SHP77 (cell line): ENCODE measurements around the gene TGFBRAP1.

Experiments used
- DNase-seq, 2 experiments: peaks; one replicate each; lab custom pipeline; 2025; lab: John Stamatoyannopoulos, UW

Gene TGFBRAP1, protein sequence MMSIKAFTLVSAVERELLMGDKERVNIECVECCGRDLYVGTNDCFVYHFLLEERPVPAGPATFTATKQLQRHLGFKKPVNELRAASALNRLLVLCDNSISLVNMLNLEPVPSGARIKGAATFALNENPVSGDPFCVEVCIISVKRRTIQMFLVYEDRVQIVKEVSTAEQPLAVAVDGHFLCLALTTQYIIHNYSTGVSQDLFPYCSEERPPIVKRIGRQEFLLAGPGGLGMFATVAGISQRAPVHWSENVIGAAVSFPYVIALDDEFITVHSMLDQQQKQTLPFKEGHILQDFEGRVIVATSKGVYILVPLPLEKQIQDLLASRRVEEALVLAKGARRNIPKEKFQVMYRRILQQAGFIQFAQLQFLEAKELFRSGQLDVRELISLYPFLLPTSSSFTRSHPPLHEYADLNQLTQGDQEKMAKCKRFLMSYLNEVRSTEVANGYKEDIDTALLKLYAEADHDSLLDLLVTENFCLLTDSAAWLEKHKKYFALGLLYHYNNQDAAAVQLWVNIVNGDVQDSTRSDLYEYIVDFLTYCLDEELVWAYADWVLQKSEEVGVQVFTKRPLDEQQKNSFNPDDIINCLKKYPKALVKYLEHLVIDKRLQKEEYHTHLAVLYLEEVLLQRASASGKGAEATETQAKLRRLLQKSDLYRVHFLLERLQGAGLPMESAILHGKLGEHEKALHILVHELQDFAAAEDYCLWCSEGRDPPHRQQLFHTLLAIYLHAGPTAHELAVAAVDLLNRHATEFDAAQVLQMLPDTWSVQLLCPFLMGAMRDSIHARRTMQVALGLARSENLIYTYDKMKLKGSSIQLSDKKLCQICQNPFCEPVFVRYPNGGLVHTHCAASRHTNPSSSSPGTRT

DNA sequence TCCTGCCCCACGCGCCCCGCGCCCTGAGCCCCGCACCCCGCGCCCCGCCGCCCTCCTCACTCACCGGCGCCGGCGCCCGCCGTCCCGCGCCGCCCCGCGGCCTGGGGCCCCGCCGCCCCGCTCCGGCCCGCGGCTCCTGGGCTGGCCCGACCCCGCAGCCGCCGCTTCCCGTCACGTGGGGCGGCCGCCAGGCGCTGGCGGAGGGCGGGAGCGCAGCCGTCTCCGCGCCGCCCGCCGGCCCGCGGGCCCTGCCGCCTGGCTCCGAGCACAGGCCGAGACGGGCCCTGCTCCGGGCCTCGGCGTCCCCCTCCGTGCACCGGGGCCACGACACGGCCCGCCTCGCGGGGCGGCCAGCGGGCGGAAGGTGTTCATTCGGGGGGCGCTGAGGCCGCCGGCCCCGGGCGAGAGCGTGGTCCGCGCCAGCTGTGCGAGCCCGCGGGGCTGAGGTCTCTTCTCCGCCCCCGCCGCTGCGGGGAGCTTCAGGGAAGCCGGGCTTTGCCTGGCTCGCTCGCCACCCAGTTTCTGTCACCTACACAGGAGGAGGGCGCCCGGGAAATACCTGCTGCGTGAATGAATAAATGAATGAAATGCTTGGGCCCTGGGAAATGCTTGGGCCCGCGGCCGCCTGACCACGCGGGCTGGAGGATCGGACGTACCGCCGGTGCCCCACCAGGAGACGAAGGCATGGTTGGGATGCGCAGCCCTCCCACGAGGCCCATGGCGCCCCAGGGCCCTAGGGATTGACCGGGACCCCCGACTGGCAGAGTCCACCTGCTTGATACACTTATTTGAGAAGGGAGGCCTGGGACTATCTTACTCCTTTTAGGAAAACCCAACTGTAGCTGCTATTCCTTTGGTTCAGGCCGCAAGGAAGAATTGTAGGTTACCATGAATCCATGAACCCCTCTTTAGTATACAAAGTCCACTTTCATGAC is at the start of gene TGFBRAP1:
Gene TGFBRAP1, minus strand, starts transcription at position 175 of the 935 bp plus-strand sequence. CDS start 21,434 bp downstream, outside the sequence.
- peak in 1 of 2 experiments; percentile 49 for DNase-seq

DNA sequence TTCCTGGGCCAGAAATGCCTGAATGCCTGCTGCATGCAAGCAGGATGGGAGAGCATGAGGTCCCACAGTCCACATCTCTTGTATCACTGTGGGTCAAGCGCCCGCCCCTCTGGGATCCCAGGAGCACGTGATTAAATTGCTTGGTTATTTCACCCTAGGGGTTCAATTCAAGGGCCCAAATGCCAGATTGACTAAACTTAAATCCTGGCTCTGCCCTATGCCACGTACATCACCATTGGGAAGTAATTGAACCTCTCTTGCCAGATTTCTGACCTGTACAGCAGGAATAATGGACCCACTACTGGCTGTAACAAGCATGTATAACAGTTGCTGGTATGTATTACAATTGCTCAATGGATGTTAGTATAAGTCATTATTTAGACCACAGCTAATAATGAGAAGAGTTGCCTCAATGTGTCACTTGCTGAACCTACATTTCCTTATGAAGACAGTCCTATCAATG is 49.4 kb upstream of the TGFBRAP1 start:
- DNase-seq = no peak

DNA sequence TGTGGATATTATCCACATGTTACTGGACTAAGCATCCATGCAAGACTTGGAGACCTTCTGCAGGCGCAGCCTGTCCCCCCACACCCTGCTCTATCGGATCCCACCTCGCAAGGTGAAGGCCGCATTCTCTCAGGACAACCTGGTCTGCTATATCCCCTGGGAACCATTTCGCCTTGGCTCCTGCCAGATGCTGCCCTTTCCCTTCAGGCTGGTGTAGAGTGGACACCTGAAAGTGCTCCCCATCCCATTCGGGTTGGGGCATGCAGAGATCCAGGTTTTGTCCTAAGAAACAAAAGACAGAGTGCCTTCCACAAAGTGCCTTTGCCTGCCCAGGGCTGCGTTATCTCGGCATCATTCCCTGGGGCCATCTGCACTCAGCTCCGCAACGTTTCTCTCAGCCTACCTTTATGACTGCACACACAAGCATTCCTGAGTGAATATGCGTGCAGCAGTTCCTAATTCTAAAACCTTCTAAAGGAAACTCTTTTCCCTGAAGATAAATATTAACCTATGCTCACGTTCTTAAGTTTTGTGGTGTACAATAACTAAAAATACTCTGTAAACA is 48.8 kb upstream of the TGFBRAP1 start:
- no peak for DNase-seq

DNA sequence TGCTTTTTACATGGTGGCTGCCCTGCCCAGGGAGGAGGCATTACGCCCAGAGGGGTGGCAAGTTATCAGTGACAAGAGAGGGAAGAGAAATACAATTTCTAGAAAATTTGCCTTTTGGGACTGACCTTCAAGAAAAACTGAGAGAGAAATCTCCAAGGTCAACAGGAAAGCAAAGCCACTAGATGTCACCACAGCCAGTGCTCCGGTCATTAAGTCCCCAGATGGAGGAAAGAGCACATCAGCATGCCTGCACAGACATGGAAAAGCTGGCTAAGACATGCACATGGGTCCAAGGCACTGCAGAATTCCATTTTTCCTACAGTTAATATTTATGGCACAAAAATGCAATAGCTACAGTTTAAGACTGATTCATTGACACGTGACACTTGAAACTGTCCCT is 48.3 kb upstream of the TGFBRAP1 start:
- no peak for DNase-seq

DNA sequence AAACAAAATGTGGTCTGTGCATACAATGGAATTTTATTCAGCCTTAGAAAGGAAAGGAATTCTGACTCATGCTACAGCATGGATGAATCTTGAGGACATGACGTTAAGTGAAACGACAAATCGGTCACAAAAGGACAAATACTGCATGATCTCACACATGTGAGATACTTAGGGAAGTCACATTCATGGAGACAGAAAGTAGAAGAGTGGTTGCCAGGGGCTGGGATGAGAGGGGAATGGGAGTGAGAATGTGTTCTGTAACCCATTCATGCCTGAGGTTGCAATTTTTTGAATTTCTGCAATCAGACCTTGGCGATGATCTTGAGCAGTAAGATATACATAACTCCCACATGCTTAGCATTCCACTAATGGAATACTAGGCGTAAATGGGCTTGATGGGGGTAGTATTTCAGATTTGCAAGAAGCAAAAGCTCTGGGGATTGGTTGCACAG is 47.3 kb upstream of the TGFBRAP1 start:
- no peak for DNase-seq

DNA sequence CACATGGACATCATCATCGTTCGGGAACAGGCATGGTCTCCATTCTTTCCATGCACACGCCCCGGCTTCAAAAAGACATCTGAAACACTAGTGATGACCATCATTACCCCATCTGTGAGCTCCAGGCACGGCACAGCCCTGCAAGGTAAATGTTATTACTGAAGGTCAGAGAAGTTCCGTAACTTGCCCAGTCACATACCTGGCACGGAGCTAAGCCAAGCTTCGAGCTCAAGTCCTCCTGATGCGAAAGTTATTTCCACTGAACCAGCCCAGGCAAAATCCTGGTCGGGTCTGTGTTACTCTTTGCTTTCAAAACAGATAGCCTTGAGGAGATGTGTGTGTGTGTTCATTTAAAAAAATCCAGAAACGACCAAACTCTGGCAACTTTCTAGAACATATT is 46.5 kb upstream of the TGFBRAP1 start:
- DNase-seq = no peak

DNA sequence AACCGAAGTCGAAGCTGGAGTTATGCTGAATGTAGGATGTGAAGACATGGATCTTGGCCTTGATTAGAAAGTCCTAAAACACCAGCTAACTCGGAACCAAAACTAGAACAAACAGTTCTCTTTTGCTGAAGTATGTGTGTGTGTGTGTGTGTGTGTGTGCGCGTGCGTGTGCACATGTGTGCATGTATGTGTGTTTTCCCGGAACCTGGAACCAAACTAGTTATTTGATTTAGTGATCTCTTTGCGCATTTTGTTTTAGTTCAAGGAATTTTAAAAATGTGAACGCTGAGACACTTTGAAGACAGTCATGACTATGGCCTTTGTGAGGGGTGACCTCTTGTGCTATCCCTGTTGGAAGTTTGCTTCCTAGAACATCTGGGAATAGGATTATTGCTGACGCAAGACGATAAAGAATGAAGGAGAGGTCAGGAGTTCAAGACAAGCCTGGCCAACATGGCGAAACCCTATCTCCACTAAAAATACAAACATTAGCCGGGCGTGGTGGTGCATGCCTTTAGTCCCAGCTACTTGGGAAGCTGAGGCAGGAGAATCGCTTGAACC is 45.5 kb upstream of the TGFBRAP1 start:
- no peak for DNase-seq

DNA sequence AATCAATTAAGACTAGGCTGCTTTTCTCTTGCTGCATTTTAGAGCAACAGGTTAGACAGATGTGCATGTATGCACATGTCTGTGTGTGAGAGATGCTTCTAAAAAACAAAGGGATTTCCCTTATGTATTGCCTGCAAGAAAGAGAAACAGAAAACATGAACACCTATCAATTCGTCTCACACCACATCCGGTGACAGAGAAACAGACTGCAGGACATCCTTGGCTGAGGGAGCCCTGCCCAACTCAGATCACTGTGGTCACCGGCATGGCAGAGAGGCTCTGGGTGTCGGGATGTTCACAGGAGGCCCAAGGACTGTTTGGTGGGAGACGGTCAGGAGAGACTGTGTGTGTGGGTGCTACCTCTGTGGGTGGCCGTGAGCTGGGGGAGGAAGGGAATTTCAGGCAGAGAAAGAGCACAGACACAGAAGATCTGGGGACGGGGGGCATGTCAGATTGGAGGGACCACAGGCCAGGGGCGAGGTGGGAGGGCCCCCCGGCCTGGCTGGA is 44.4 kb upstream of the TGFBRAP1 start:
- DNase-seq = no peak

DNA sequence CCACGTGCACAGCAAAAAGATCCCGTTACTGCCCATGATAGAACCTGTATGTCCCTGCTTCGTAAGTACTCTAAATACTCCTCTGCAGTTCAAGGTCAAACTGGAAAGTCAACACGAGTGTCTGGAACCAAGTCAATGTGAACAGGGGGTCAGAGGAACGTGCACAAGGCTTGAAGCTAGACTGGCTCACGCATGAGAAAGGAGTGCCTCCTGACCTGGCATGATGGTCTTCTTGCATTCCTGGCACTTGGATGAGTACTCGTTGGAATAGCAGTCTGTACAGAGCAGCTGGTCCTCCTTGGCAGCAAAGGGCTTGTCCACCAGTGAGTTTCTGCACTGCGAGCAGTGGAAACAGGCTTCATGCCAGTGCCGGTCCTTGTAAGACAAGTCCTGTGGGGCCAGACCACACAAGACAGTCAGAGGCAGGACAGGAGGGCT is 43.8 kb upstream of the TGFBRAP1 start:
- no peak for DNase-seq

DNA sequence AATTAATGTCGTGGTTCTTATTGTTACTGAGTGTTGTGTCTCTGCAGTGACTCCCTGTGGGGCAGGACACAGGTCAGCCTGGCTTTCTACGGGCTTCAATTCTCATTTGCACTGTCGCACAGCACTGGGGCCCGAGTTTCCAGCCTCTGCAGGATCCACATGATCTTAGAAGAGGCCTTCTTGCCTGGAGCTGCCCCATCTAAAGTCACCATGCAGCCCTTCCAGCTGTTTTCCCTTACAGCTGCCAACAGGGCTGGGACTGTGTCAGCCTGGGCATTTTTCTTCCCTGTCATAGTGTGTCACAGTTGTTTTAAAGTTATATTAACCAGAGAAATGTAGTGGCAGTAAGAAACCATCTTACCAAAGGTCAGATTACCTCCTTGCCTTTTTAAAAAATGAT is 42.3 kb upstream of the TGFBRAP1 start:
- DNase-seq = no peak

DNA sequence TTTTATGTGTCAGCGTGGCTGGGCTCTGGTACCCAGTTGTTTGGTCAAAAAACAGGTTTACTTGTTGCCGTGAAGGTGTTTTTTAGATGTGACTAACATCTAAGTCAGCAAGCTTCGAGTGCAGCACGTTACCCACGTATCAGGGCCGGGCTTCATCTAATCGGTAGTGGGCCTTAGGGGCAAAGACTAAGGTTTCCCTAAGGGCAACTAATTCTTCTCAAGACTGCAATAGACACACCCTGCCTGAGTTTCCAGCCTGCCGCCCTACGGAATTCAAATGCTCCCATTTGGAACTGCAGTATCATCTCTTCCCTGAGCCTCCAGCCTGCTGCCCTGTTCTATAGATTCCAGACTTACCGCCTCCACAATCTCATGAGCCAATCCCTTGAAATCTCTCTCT is 41.6 kb upstream of the TGFBRAP1 start:
- no peak for DNase-seq

DNA sequence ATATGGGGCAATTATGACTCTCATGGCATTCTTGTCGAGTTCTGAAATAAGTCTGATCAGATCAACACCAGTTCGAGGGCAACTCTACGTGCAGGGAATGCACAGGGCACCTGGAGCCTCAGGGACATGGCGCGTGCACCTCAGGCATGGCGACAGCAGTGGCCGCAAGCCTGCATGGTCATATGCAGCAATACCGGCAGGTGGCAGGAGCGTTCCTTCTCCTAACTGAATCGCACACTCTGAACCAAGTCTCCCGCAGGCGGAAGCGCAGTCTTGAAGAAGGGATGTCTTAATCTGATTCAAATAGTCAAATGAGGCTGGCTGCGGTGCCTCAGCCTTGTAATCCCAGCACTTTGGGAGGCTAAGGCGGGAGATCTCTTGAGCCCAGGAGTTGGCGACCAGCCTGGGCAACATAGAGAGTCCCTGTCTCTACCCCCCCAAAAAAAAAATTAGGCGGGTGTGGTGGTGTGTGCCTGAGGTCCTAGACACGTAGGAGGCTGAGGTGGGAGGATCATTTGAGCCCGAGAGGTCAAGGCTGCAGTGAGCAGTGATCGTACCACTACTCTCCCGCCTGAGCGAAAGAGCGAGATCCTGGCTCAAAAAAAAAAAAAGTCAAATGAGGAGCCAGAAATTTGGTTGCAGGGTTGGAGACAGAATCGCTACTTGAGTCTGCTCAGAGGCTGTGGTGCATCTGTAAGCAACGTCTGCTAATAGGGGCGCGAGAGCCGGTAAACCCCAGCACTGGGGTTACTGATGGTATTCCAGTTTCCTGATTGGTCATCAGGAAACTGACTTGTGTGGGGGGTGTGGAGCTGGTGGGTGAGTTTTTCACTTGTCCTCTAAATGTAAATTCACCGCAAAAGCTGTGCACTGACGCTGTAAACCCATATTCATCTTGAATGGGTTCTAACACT is 40.5 kb upstream of the TGFBRAP1 start:
- peak; percentile 33 to 59 for DNase-seq

DNA sequence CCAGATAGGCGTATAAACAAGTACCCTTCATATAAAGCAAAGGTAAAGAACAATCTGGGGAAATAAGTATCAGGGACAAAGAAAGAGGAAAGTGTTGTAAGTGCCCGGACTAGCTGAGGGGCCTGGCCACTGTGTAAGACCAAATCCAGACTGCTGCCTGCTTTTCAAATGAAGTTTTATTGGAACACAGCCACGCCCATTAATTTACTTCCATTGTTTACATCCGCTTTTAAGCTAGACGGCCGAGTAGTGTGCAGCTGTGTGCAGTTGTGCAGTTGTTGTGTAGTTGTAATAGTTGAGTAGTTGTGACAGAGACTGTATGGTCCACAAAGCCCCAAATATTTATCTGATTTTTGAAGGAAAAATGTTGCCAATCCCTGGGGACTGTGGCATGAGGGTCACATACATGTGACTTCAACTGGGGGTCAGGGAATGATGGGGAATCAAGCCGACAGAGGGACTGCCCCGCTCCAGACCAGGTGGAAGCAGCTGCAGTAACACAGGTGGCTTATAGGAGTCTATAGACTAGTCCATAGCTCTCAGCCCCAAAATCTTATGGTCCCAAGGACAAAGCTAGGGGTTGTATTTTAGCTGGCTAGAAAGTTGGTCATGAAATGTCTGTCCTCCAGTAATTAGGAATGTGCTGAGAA is 39.3 kb upstream of the TGFBRAP1 start:
- DNase-seq = no peak

DNA sequence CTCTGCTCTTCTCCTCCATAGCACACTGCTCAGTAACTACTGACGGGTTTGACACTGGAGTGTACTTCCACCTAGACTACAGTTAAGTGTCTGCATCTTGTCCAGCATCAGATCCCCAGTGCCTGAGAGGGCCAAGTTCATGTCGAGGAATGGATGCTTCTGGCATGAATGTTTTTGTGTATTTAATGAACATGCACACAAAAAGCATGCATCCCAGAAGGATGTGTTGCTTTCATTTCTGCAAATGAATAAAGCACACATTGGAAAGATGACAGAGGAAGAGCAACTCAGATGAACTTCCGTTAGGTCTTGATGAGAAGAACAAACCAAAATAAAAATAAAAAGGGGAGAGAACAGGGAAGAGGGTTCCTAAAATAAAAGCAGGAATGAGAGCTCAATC is 35.7 kb upstream of the TGFBRAP1 start:
- no peak for DNase-seq

DNA sequence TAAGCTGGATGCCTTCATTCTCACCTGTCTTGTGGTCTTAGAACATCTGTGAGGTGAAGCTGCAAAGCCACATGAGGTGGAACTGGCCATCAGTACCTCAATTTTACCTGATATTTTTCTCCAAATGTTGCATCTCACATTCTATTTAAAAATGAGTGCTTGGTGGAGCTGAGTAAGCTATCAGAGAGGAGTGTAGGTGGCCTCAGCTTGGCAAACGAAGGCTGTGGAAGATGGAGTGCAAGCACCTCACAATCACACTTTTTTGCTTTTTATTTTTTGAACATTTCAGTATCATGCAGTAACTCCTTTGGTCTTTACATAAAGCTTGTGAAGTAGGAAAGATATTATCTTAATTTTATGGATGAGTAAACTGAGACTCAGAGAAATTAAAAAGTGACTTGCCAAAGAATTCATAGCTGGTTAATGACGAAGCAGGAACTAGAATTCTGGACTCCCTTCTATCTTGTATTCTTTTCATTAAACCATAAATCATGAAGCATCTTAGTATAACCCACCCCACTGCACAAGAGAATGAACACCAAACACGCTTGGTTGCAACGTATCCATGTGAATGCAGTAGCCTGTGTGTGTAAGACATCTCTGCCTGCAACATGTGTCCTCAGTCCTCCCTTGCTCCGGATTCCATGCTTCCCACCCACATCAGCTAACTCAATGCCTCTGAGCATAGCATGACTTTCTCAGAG is 35.1 kb upstream of the TGFBRAP1 start:
- no peak for DNase-seq

DNA sequence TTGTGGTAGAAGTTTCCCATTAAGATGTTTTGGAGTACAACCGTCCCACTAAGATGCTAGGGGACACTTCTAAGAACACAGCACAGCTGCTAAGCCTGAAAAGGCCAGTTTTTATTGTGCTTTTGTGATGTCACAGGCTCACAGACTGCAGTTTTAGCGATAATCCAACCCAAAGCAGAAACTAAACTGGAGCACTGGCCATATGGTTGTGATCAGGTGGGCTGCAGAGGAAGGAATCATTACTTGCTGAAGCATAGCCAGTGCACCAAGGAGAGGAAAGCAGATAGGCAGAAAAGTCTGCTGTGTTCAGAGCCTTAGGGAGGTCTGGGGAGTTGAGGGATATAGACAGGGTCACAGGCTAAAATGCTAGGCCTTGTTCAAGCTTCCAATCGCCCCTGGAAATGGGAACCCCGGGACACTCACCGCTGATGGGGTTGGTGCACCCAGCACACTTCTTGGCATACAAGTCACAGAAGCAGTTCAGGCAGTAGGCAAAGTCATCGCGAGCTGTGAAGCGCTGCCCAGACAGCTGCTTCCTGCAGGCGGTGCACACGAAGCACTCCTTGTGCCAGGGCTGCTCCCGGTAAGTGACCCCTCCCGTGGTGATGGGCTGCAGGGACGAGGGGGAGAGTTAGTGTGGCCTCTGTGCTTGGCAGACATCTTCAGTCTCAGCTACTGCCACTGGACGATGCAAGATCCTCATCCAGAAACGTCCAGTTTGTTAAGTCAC is 33.5 kb upstream of the TGFBRAP1 start:
- DNase-seq = no peak

DNA sequence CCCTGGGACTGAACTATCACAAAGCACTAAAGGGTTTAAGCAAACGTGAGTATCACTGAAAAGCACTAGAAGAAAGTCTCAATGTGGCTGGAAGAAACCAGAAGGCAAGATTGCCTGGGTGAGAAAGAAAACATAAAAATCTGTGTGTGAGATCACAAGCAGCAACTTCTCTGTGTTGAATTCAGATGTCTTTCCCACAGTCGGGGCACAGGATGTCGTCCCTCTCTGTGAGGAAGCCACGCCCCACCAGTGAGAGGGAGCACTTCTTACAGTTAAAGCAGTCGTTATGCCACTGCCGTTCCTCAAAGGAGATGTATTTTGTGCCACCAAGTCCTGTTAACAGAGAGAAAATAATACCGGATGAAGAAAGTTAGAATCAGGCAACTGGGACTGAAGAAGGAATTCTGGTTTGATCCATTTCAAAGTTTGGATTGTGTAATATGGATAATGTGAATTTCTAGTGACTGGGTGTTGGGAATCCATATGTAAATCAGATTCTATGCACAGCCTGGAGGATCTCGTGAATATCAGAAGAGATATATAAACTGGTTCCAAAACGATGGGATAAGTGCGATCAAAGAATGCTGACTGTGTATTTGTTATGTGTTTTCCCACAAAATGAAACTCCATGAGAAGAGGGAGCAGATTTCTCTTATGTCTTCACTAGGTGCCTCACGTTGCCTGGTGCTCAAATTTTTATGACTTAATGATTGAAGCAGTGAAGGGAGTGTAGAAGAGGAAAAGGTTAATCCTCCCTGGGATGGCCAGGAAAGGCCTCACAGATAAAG is 31.8 kb upstream of the TGFBRAP1 start:
- no peak for DNase-seq
